PC-3 (cell line): Measurements from ENCODE around the gene COG5. TPM values are rescaled to one million over a fixed set of nuclear protein-coding genes. Genes with fewer than 3 reads are reported as not detected.

ENCODE experiments used
- ATAC-seq: fragments of 200-7000 bp; cut with Tn5 transposase; 2 replicates; pipeline ENCODE4 v1.9.1; 2020; ENCODE audit warnings: mild to moderate bottlenecking, moderate library complexity
- BruUV-seq: library from RNA; stranded (reverse); fragments of 400-500 nt; replicated peaks from 2 replicates; lab custom pipeline; 2021; lab: Mats Ljungman, UMichigan
- CTCF ChIA-PET: fragments of 300-600 bp; sonication (Branson Sonifier 250); formaldehyde crosslinking; loops from one replicate; lab custom pipeline; 2022; ENCODE audit warnings: antibody characterized with exemption; lab: Charles Lee
- POLR2A ChIA-PET: fragments of 300-600 bp; sonication (Branson Sonifier 250); formaldehyde crosslinking; loops from one replicate; lab custom pipeline; 2022; ENCODE audit warnings: antibody characterized with exemption; ENCODE audit not compliant: unreplicated experiment; lab: Charles Lee
- DNase-seq: peaks from one replicate; pipeline ENCODE4 v3.0.0-alpha.2; 2015
- H2AFZ ChIP-seq: fragments of 300-600 bp; sonication (generic); 2 replicates; pipeline ENCODE4 v1.6.0; 2016; ENCODE audit warnings: antibody characterized with exemption, low read length
- H3F3A ChIP-seq: fragments of 300-600 bp; sonication (generic); one replicate; pipeline ENCODE4 v1.6.0; 2017; ENCODE audit warnings: antibody characterized with exemption, low read length, control low read depth, mild to moderate bottlenecking; ENCODE audit not compliant: unreplicated experiment
- H3K27ac ChIP-seq: fragments of 300-600 bp; sonication (generic); 2 replicates; pipeline ENCODE4 v1.5.1; 2016; ENCODE audit warnings: mild to moderate bottlenecking, low read length
- H3K27me3 ChIP-seq: fragments of 300-600 bp; sonication (generic); 2 replicates; pipeline ENCODE4 v1.6.1; 2016; ENCODE audit warnings: low read length, mixed read lengths
- H3K36me3 ChIP-seq: fragments of 300-600 bp; sonication (generic); 2 replicates; pipeline ENCODE4 v1.6.1; 2016; ENCODE audit warnings: low read depth, mixed run types, low read length, mixed read lengths
- H3K4me1 ChIP-seq: fragments of 300-600 bp; sonication (generic); 2 replicates; pipeline ENCODE4 v1.5.1; 2016; ENCODE audit warnings: low read length; ENCODE audit not compliant: insufficient read depth
- H3K4me2 ChIP-seq: fragments of 300-600 bp; sonication (generic); 2 replicates; pipeline ENCODE4 v1.6.0; 2016; ENCODE audit warnings: low read length
- H3K4me3 ChIP-seq: fragments of 300-600 bp; sonication (generic); 2 replicates; pipeline ENCODE4 v1.5.1; 2016; ENCODE audit warnings: mild to moderate bottlenecking, low read length, mixed read lengths
- H3K79me2 ChIP-seq: fragments of 300-600 bp; sonication (generic); 2 replicates; pipeline ENCODE4 v1.6.1; 2017; ENCODE audit warnings: low read length, mixed read lengths
- H3K9ac ChIP-seq: fragments of 300-600 bp; sonication (generic); 2 replicates; pipeline ENCODE4 v1.6.0; 2016; ENCODE audit warnings: mild to moderate bottlenecking, low read length
- H3K9me2 ChIP-seq: fragments of 300-600 bp; sonication (generic); replicated peaks from 2 replicates; pipeline ENCODE4 v1.6.1; 2016; ENCODE audit warnings: mixed run types, low read length, mixed read lengths
- H3K9me3 ChIP-seq: fragments of 300-600 bp; sonication (generic); 2 replicates; pipeline ENCODE4 v1.6.1; 2016; ENCODE audit warnings: low read length, mixed read lengths
- H4K20me1 ChIP-seq: fragments of 300-600 bp; sonication (generic); 2 replicates; pipeline ENCODE4 v1.6.1; 2016; ENCODE audit warnings: low read length, mixed read lengths
- CTCF ChIP-seq: fragments of 300-600 bp; sonication (generic); conservative IDR thresholded peaks from 2 replicates; pipeline ENCODE4 v1.5.1; 2017; ENCODE audit warnings: antibody characterized with exemption, low read depth, mild to moderate bottlenecking, low read length
- EZH2 ChIP-seq: fragments of 300-600 bp; sonication (generic); IDR thresholded peaks from one replicate; pipeline ENCODE4 v1.6.1; 2017; ENCODE audit warnings: antibody characterized with exemption, mild to moderate bottlenecking, low read length; ENCODE audit not compliant: unreplicated experiment
- EZH2phosphoT487 ChIP-seq: fragments of 300-600 bp; sonication (generic); IDR thresholded peaks from 2 replicates; pipeline ENCODE4 v1.6.1; 2018; ENCODE audit warnings: mild to moderate bottlenecking, antibody characterized with exemption, low read length, borderline replicate concordance
- intact Hi-C: fragments of 100-400 bp; cut with micrococcal nuclease; formaldehyde crosslinking; loops from 2 replicates; pipeline ENCODE4 v1.9.0; 2023
- total RNA-seq: library from RNA; depleted of rRNA; stranded (reverse); fragments of >200 nt; gene quantifications from 2 replicates; pipeline ENCODE4 v1.2.3, GENCODE V29; 2014

COG5 gene
- total RNA-seq, 1 experiment from 2014 or later = 51.7 TPM

GRCh38 chr7:107605218-107605815 is 41.6 kb upstream of the COG5 start:
- intact Hi-C loops = no loop called here
- no peak for ATAC-seq
- Histone ChIP-seq H2AFZ (no peak overlapping the region), H3K4me2 (no peak overlapping the region), H3K4me3 (no peak overlapping the region), H3K36me3 (0 out of 2 replicates have a peak, but pooled peaks cover 7% of the 10 kb centered on the region), H3K9me3 (no peaks in the 10 kb centered on the region), H4K20me1 (no peaks in the 10 kb centered on the region), H3K79me2 (no peaks in the 10 kb centered on the region), H3K27me3 (no peaks in the 10 kb centered on the region), H3F3A (no peaks in the 10 kb centered on the region), H3K9me2 (no peaks in the 10 kb centered on the region), H3K27ac (no peak overlapping the region), H3K4me1 (no peaks in the 10 kb centered on the region), H3K9ac (no peak overlapping the region)
- no TSS peak for BruUV-seq
- DNase-seq = no peak
- ChIA-PET CTCF (interaction anchor here (0.6 kb wide), 1 partner anchor 138 kb away, joined by 3 read pairs; no protein-coding TSS in a partner anchor), POLR2A (no interaction called here)
- TF ChIP-seq EZH2phosphoT487 = no peak
- TF ChIP-seq EZH2 = no peak
- no peak for TF ChIP-seq CTCF

GRCh38 chr7:107600816-107601215 is 37.1 kb upstream of the COG5 start:
- Histone ChIP-seq H3K36me3 (peaks cover 14% of the 10 kb centered on the region), H2AFZ (no peak overlapping the region), H3K9me3 (no peaks in the 10 kb centered on the region), H3K27me3 (no peaks in the 10 kb centered on the region), H4K20me1 (no peaks in the 10 kb centered on the region), H3K4me2 (no peak overlapping the region), H3K27ac (no peak overlapping the region), H3F3A (no peaks in the 10 kb centered on the region), H3K4me3 (no peak overlapping the region), H3K4me1 (peaks cover 20% of the 10 kb centered on the region), H3K9me2 (no peaks in the 10 kb centered on the region), H3K9ac (no peak overlapping the region), H3K79me2 (no peaks in the 10 kb centered on the region)
- POLR2A ChIA-PET = no interaction called here
- TF ChIP-seq EZH2phosphoT487 (no peak), EZH2 (no peak), CTCF (no peak)
- intact Hi-C loops = no loop called here
- ATAC-seq (no peak), DNase-seq (no peak)
- CTCF ChIA-PET = no interaction called here
- no TSS peak for BruUV-seq

- ChIA-PET CTCF (no interaction called here), POLR2A (no interaction called here)
- BruUV-seq = no TSS peak
- Histone ChIP-seq H3K4me2 (no peak overlapping the region), H3K27me3 (no peaks in the 10 kb centered on the region), H3K4me1 (peaks cover 33% of the 10 kb centered on the region), H3K36me3 (peaks cover 14% of the 10 kb centered on the region), H3K27ac (no peak overlapping the region), H3K9me3 (no peaks in the 10 kb centered on the region), H4K20me1 (no peaks in the 10 kb centered on the region), H2AFZ (no peak overlapping the region), H3K79me2 (no peaks in the 10 kb centered on the region), H3K9me2 (no peaks in the 10 kb centered on the region), H3F3A (no peaks in the 10 kb centered on the region), H3K9ac (no peak overlapping the region), H3K4me3 (no peak overlapping the region)
- ATAC-seq = no peak
- TF ChIP-seq CTCF (no peak), EZH2 (no peak)
- no peak for DNase-seq
- intact Hi-C loops = no loop called here
These were observed 35.5 kb upstream of the COG5 start for GRCh38 chr7:107599262-107599661.
